Activated CD8-positive, alpha-beta memory T cell treated with anti-CD3 and anti-CD28 coated beads, Interleukin-2, amount 50 U/mL, for 1 hour (primary cell): Measurements from ENCODE around the gene IGF1R.

Experiments used
- DNase-seq: peaks from one replicate; pipeline ENCODE4 v3.0.0-alpha.2; 2020; ENCODE audit errors: extremely low read depth

Gene IGF1R

GRCh38 chr15:98648654-98649471, 524 bp downstream of the IGF1R start:
- no peak for DNase-seq

GRCh38 chr15:98649472-98650416, 1.4 kb downstream of the IGF1R start:
- no peak for DNase-seq

GRCh38 chr15:98650417-98651035, 2.2 kb downstream of the IGF1R start:
- DNase-seq: no peak

- no peak for DNase-seq
Observed at GRCh38 chr15:98651036-98651481, 2.7 kb downstream of the IGF1R start.

GRCh38 chr15:98651581-98652220, 3.4 kb downstream of the IGF1R start:
- DNase-seq: no peak

GRCh38 chr15:98653686-98654085, 5.3 kb downstream of the IGF1R start:
- DNase-seq: no peak

- DNase-seq: no peak
Observed at GRCh38 chr15:98654790-98655360, 6.5 kb downstream of the IGF1R start.

GRCh38 chr15:98655732-98656131, 7.4 kb downstream of the IGF1R start:
- no peak for DNase-seq

GRCh38 chr15:98657721-98658120, 9.4 kb downstream of the IGF1R start:
- DNase-seq: no peak

- DNase-seq: no peak
Observed at GRCh38 chr15:98658831-98659699, 10.7 kb downstream of the IGF1R start.

GRCh38 chr15:98660055-98660454, 11.7 kb downstream of the IGF1R start:
- DNase-seq: no peak

GRCh38 chr15:98663045-98663444, 14.7 kb downstream of the IGF1R start:
- no peak for DNase-seq

GRCh38 chr15:98663606-98664005, 15.3 kb downstream of the IGF1R start:
- DNase-seq: no peak

- no peak for DNase-seq
Observed at GRCh38 chr15:98666441-98666840, 18.1 kb downstream of the IGF1R start.

- DNase-seq: no peak
Observed at GRCh38 chr15:98666841-98667240, 18.5 kb downstream of the IGF1R start.

- no peak for DNase-seq
Observed at GRCh38 chr15:98667521-98668179, 19.3 kb downstream of the IGF1R start.

- no peak for DNase-seq
Observed at GRCh38 chr15:98668566-98669308, 20.4 kb downstream of the IGF1R start.

GRCh38 chr15:98669638-98670037, 21.3 kb downstream of the IGF1R start:
- no peak for DNase-seq
